Measurements from ENCODE around the gene SLC25A25.
"Not testable (repeated sequence)": the region's sequence is repeated elsewhere in the genome, so short reads cannot be mapped to it uniquely, and the experiment has no call there.

Gene SLC25A25

GRCh38 chr9:128128836-128129590 lies 61.0 kb downstream of the SLC25A25 start:
- no peak for FAIRE-seq

- FAIRE-seq, result not testable (repeated sequence)
Observed at GRCh38 chr9:128129976-128130590, 62.1 kb downstream of the SLC25A25 start.

- FAIRE-seq, result not testable (repeated sequence)
Observed at GRCh38 chr9:128130651-128131050, 62.6 kb downstream of the SLC25A25 start.

- not testable (repeated sequence) for FAIRE-seq
Observed at GRCh38 chr9:128131346-128131745, 63.3 kb downstream of the SLC25A25 start.

- peak; percentile 98 for FAIRE-seq
Observed at GRCh38 chr9:128132139-128132538, 64.1 kb downstream of the SLC25A25 start.

GRCh38 chr9:128135561-128135960 lies 67.5 kb downstream of the SLC25A25 start:
- FAIRE-seq, result not testable (repeated sequence)

GRCh38 chr9:128136816-128137793 lies 69.1 kb downstream of the SLC25A25 start:
- no peak for FAIRE-seq

- FAIRE-seq, result no peak
Observed at GRCh38 chr9:128138001-128138400, 70.0 kb downstream of the SLC25A25 start.

- no peak for FAIRE-seq
Observed at GRCh38 chr9:128139621-128140020, 71.6 kb downstream of the SLC25A25 start.

- no peak for FAIRE-seq
Observed at GRCh38 chr9:128141604-128142003, 73.6 kb downstream of the SLC25A25 start.

GRCh38 chr9:128142061-128142460 lies 74.0 kb downstream of the SLC25A25 start:
- FAIRE-seq, result no peak

- no peak for FAIRE-seq
Observed at GRCh38 chr9:128142596-128142995, 74.6 kb downstream of the SLC25A25 start.

- no peak for FAIRE-seq
Observed at GRCh38 chr9:128143525-128144238, 75.7 kb downstream of the SLC25A25 start.

- no peak for FAIRE-seq
Observed at GRCh38 chr9:128144239-128145181, 76.5 kb downstream of the SLC25A25 start.

- no peak for FAIRE-seq
Observed at GRCh38 chr9:128145536-128145935, 77.5 kb downstream of the SLC25A25 start.

GRCh38 chr9:128145951-128146351 lies 77.9 kb downstream of the SLC25A25 start:
- FAIRE-seq, result no peak

GRCh38 chr9:128146591-128147120 lies 78.6 kb downstream of the SLC25A25 start:
- no peak for FAIRE-seq

- FAIRE-seq, result no peak
Observed at GRCh38 chr9:128148509-128149000, 80.5 kb downstream of the SLC25A25 start.

- no peak for FAIRE-seq
Observed at GRCh38 chr9:128149001-128149701, 81.1 kb downstream of the SLC25A25 start, which contains the start of gene LCN2. TSS of gene LCN2 (plus strand) at chr9:128149453. CDS start at chr9:128149526, 73 bp downstream.

- FAIRE-seq, result no peak
Observed at GRCh38 chr9:128149951-128150593, 82.0 kb downstream of the SLC25A25 start.
